Brain microvascular endothelial cell (primary cell): ENCODE measurements around the gene NLRP8.
"Not testable (repeated sequence)": the region's sequence is repeated elsewhere in the genome, so short reads cannot be mapped to it uniquely, and the experiment has no call there.

Source experiments
- DNase-seq: peaks from one replicate; pipeline ENCODE4 v3.0.0-alpha.2; 2020
- H3K27ac ChIP-seq: fragments of 250-450 bp; sonication (Bioruptor Pico); 2 replicates; pipeline ENCODE4 v1.5.1; 2020; ENCODE audit warnings: mild to moderate bottlenecking, moderate library complexity
- H3K27me3 ChIP-seq: fragments of 250-450 bp; sonication (Bioruptor Pico); replicated peaks from 2 replicates; pipeline ENCODE4 v1.5.1; 2020; ENCODE audit warnings: mild to moderate bottlenecking
- H3K36me3 ChIP-seq: fragments of 250-450 bp; sonication (Bioruptor Pico); replicated peaks from 2 replicates; pipeline ENCODE4 v1.5.1; 2020; ENCODE audit warnings: mild to moderate bottlenecking
- H3K4me3 ChIP-seq: 2 replicates; pipeline ENCODE4 v1.5.1; 2011; ENCODE audit warnings: low read depth, mild to moderate bottlenecking, control low read depth, low read length, moderate library complexity
- CTCF ChIP-seq: IDR thresholded peaks from 2 replicates; pipeline ENCODE4 v1.5.1; 2011; ENCODE audit warnings: low read depth, mild to moderate bottlenecking, moderate library complexity, low read length, control low read depth, inconsistent platforms; ENCODE audit errors: missing control alignments
- in situ Hi-C: cut with HindIII; loops from 2 replicates; pipeline ENCODE4 v1.10.0; 2017; ENCODE audit warnings: low sequenced_read_pairs, low pct_ligation_motif_present

NLRP8 gene

GRCh38 chr19:55930996-55931515 lies 16.6 kb upstream of the NLRP8 start:
- DNase-seq = no peak
- in situ Hi-C loops = no loop called here
- Histone ChIP-seq H3K36me3 (no peaks in the 10 kb centered on the region), H3K27me3 (no peaks in the 10 kb centered on the region), H3K27ac (no peak overlapping the region), H3K4me3 (no peak overlapping the region)
- no peak for TF ChIP-seq CTCF

GRCh38 chr19:55931936-55932386 lies 15.7 kb upstream of the NLRP8 start, which contains the start of gene NLRP13:
Gene NLRP13, minus strand, starts transcription at chr19:55932336. Its CDS starts 25 bp downstream, at chr19:55932311.
- Histone ChIP-seq H3K27ac (no peak within 1 kb of the TSS), H3K27me3 (no peaks in the 10 kb centered on the region), H3K36me3 (no peaks in the 10 kb centered on the region), H3K4me3 (no peak within 1 kb of the TSS)
- no peak for DNase-seq
- no peak for TF ChIP-seq CTCF
- in situ Hi-C loops = no loop called here

- H3K36me3 ChIP-seq = no peaks in the 10 kb centered on the region
- H3K4me3 ChIP-seq = no peak overlapping the region
- H3K27ac ChIP-seq = no peak overlapping the region
- in situ Hi-C loops = no loop called here
- no peaks in the 10 kb centered on the region for H3K27me3 ChIP-seq
- no peak for DNase-seq
- TF ChIP-seq CTCF = no peak
Observed at GRCh38 chr19:55935206-55935605, 12.4 kb upstream of the NLRP8 start.

- TF ChIP-seq CTCF = no peak
- H3K27me3 ChIP-seq = no peaks in the 10 kb centered on the region
- H3K4me3 ChIP-seq = no peak overlapping the region
- no peak for DNase-seq
- no peak overlapping the region for H3K27ac ChIP-seq
- in situ Hi-C loops = no loop called here
- H3K36me3 ChIP-seq = no peaks in the 10 kb centered on the region
Observed at GRCh38 chr19:55939206-55939605, 8.4 kb upstream of the NLRP8 start.

GRCh38 chr19:55940306-55940705 lies 7.3 kb upstream of the NLRP8 start:
- no peaks in the 10 kb centered on the region for H3K27me3 ChIP-seq
- H3K4me3 ChIP-seq = no peak overlapping the region
- no peak for DNase-seq
- TF ChIP-seq CTCF = no peak
- in situ Hi-C loops = no loop called here
- no peak overlapping the region for H3K27ac ChIP-seq
- H3K36me3 ChIP-seq = no peaks in the 10 kb centered on the region

- H3K4me3 ChIP-seq, H3K27me3 ChIP-seq, H3K27ac ChIP-seq, in situ Hi-C loops, H3K36me3 ChIP-seq, DNase-seq: not testable (repeated sequence)
Observed at GRCh38 chr19:55950566-55950965, 2.9 kb downstream of the NLRP8 start.
